Measurements from ENCODE around the gene ITGB1. TPM values are rescaled to one million over a fixed set of nuclear protein-coding genes. Genes with fewer than 3 reads are reported as not detected.
A peak's percentile ranks its signal among the peaks of the same experiment; 100 is the strongest.
"Not testable (repeated sequence)": the region's sequence is repeated elsewhere in the genome, so short reads cannot be mapped to it uniquely, and the experiment has no call there.

Gene ITGB1
- 517 TPM for total RNA-seq
- long read RNA-seq, transcript ITGB1-202 (16 exons, 3,784 nt), result minor isoform, 5 of 1,305 reads
- long read RNA-seq, transcript ITGB1-201 (16 exons, 3,640 nt), result major isoform, 1,172 of 1,305 reads
- long read RNA-seq, partial matches to known transcripts, result 42 of 1,305 reads
- long read RNA-seq, other reads (novel, unspliced or antisense), result 86 of 1,305 reads

GRCh38 chr10:32958085-32959005, at the start of gene ITGB1:
Gene ITGB1, minus strand, starts transcription at chr10:32958230. Its CDS starts 22,672 bp downstream, at chr10:32935558.
- peaks cover 65% of the 10 kb centered on the region for H3K4me1 ChIP-seq
- intact Hi-C loops (cut with DNase I), result no loop called here
- peak; percentile 97 for ATAC-seq

GRCh38 chr10:33006342-33006887, 48.4 kb upstream of the ITGB1 start:
- Histone ChIP-seq H3K9me3 (no peaks in the 10 kb centered on the region), H3K36me3 (no peaks in the 10 kb centered on the region), H3K27ac (peak overlapping the region; percentile 82), H3K4me1 (peaks cover 21% of the 10 kb centered on the region), H3K4me3 (no peak overlapping the region), H3K27me3 (no peaks in the 10 kb centered on the region)
- no peak for DNase-seq
- no peak for ATAC-seq
- intact Hi-C loops (cut with DNase I), result loop anchor here (5.0 kb wide), 1 partner anchor 209 kb away; no protein-coding TSS in a partner anchor
- no peak for TF ChIP-seq CTCF (IDR thresholded peaks at IDR 0.05)

More at GRCh38 chr10:32958085-32959005, at the start of gene ITGB1:
- Histone ChIP-seq H3K9me3 (no peaks in the 10 kb centered on the region), H3K4me3 (peak within 1 kb of the TSS; percentile 90), H3K27me3 (no peaks in the 10 kb centered on the region), H3K27ac (peak within 1 kb of the TSS; percentile 99), H3K36me3 (no peaks in the 10 kb centered on the region)
- no peak for TF ChIP-seq CTCF (IDR thresholded peaks at IDR 0.05)
- peak; percentile 99 for DNase-seq

DNA sequence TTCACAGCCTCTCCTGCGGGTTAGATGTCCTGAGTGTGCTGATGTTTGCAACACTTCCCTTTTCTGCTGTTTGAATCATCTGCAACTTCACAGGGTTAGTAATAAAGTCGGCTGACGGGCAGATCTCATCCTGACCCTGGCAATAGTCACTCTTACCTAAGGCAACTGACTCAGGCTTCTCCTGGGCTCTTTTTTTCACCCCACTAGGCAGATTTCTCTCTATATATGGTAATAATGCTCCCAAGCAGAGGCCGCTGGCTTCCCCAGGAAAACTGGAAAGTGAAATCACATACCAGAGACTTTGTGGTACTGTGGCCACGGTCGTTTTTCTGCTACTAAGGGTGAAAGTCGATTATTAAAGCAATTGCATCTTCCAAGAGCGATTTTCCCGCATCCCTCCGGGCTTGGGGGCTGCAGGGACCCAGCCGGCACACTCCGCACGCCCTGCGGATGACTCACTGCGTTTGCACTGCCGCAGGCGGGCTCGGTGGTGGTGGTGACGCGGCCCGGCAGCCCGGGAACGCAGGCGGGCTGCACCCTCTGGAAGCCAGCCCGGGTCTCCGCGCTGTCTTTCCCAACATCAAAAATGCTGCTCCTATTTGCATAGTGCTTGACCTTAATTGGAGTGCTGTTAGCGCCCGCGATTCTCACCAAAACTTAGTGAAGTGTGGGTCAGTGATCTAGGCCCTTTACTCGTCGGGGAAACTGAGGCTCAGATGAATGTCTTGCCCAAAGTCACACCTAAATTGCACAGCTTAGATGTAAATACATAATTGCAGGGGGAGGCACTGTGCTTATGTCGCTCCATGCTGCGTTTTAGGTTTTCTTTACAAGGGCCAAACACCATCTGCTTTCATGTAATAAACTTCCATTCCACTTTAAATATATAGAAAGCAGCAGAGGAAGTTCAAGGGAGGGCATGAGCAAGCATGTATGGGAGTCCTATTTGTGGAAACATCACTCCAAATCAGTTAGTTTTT, 47.6 kb upstream of the ITGB1 start:
- peak overlapping the region; percentile 82 for H3K27ac ChIP-seq
- H3K27me3 ChIP-seq, result no peaks in the 10 kb centered on the region
- peaks cover 21% of the 10 kb centered on the region for H3K4me1 ChIP-seq
- intact Hi-C loops (cut with DNase I), result loop anchor here (5.0 kb wide), 1 partner anchor 208 kb away; no protein-coding TSS in a partner anchor
- peak overlapping the region; percentile 53 for H3K4me3 ChIP-seq
- peak; percentile 92 for DNase-seq
- H3K9me3 ChIP-seq, result no peaks in the 10 kb centered on the region
- peak; percentile 95 for ATAC-seq
- no peaks in the 10 kb centered on the region for H3K36me3 ChIP-seq
- TF ChIP-seq CTCF (IDR thresholded peaks at IDR 0.05), result no peak

- intact Hi-C loops (cut with DNase I), result no loop called here
- no peak for ATAC-seq
- no peak overlapping the region for H3K4me3 ChIP-seq
Observed at GRCh38 chr10:33001908-33002492, 44.0 kb upstream of the ITGB1 start.

GRCh38 chr10:32998060-32998581, 40.1 kb upstream of the ITGB1 start:
- H3K27me3 ChIP-seq; H3K36me3 ChIP-seq; H3K4me1 ChIP-seq; H3K9me3 ChIP-seq; intact Hi-C loops (cut with DNase I); H3K4me3 ChIP-seq: not testable (repeated sequence)
- ATAC-seq, result peak; percentile 93
- peak overlapping the region; percentile 24 for H3K27ac ChIP-seq
- DNase-seq, result peak; percentile 69

More at GRCh38 chr10:33001908-33002492, 44.0 kb upstream of the ITGB1 start:
- no peak for DNase-seq
- H3K4me1 ChIP-seq, result peaks cover 12% of the 10 kb centered on the region
- no peak overlapping the region for H3K27ac ChIP-seq
- no peaks in the 10 kb centered on the region for H3K9me3 ChIP-seq
- H3K27me3 ChIP-seq, result no peaks in the 10 kb centered on the region
- TF ChIP-seq CTCF (IDR thresholded peaks at IDR 0.05), result no peak
- H3K36me3 ChIP-seq, result no peaks in the 10 kb centered on the region
